Adrenal gland (tissue), 5 donors: ENCODE measurements around the gene PPP1R14C.

ENCODE experiments used
- CTCF ChIP-seq, 6 experiments: fragments of 450-650 bp in 4 of 6; fragments of 200-600 bp in 2 of 6; sonication (generic) in 1 of 6; IDR thresholded peaks; 1 replicate in 5 of 6; 2 replicates in 1 of 6; pipeline versions ENCODE4 v1.5.1 to v1.8.0; 2016 to 2021; ENCODE audit warnings: antibody characterized with exemption in 6 of 6, mild to moderate bottlenecking in 2 of 6, moderate library complexity in 1 of 6
- POLR2A ChIP-seq, 2 donors: fragments of 450-650 bp; IDR thresholded peaks; one replicate each; pipeline ENCODE4 v1.6.1; 2017; ENCODE audit warnings: antibody characterized with exemption in 2 of 2, mild to moderate bottlenecking in 2 of 2, moderate library complexity in 1 of 2
- donor health status: DM: no; HTN: no; CAD: no.

DNA sequence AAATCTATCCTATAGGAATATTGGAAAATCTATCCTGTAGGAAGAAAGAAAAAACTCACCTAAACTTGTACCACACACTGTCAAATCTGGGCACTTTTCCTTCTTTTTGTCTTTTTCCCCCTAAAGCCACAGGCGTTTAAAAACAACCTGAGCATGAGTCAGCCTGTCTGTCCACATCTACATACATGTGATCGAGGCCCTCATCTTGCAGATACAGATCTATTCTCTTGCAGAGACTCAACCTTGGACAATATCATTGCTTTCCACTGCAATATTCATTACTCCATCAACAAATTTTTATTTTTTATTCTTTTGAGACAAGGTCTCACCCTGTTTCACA, 130.1 kb downstream of the PPP1R14C start:
- TF ChIP-seq POLR2A (IDR thresholded peaks at IDR 0.05) (no peak), CTCF (IDR thresholded peaks at IDR 0.05) (no peak)
